Measurements from ENCODE around the gene NFIA.

NFIA gene

DNA sequence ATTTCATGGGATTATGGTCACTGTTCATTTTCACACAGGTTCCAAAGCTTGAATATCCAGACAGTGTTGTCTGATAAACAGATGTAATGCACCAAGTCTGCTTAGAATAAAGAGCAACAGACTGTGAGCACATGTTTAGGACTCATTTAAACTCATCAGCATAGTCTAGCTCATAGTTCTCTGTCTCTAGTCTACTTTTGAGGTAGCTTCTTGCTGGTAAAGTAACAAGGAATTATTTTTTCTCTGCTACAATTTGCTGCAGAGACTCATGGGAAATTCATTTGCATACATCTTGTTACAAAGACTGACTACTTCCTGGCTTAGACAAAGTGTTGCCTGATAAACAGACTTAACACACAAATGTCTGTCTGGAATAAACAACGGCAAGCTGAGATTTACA lies 187.2 kb downstream of the NFIA start:
- no peak overlapping the region for H3K27ac ChIP-seq (ENCODE audit: extremely low read depth, low read depth, low read length)
- no peak for TF ChIP-seq ZBTB48 (tag by site-specific recombination; IDR thresholded peaks at IDR 0.05)
- TF ChIP-seq, protein P1, sequence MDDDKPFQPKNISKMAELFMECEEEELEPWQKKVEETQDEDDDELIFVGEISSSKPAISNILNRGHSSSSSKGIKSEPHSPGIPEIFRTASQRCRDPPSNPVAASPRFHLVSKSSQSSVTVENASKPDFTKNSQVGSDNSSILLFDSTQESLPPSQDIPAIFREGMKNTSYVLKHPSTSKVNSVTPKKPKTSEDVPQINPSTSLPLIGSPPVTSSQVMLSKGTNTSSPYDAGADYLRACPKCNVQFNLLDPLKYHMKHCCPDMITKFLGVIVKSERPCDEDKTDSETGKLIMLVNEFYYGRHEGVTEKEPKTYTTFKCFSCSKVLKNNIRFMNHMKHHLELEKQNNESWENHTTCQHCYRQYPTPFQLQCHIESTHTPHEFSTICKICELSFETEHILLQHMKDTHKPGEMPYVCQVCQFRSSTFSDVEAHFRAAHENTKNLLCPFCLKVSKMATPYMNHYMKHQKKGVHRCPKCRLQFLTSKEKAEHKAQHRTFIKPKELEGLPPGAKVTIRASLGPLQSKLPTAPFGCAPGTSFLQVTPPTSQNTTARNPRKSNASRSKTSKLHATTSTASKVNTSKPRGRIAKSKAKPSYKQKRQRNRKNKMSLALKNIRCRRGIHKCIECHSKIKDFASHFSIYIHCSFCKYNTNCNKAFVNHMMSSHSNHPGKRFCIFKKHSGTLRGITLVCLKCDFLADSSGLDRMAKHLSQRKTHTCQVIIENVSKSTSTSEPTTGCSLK (tag by site-specific recombination; IDR thresholded peaks at IDR 0.05), result no peak
- TF ChIP-seq, protein P2, sequence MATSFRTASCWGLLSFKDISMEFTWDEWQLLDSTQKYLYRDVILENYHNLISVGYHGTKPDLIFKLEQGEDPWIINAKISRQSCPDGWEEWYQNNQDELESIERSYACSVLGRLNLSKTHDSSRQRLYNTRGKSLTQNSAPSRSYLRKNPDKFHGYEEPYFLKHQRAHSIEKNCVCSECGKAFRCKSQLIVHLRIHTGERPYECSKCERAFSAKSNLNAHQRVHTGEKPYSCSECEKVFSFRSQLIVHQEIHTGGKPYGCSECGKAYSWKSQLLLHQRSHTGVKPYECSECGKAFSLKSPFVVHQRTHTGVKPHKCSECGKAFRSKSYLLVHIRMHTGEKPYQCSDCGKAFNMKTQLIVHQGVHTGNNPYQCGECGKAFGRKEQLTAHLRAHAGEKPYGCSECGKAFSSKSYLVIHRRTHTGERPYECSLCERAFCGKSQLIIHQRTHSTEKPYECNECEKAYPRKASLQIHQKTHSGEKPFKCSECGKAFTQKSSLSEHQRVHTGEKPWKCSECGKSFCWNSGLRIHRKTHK (tag by site-specific recombination; IDR thresholded peaks at IDR 0.05), result no peak
- TF ChIP-seq, protein P3, sequence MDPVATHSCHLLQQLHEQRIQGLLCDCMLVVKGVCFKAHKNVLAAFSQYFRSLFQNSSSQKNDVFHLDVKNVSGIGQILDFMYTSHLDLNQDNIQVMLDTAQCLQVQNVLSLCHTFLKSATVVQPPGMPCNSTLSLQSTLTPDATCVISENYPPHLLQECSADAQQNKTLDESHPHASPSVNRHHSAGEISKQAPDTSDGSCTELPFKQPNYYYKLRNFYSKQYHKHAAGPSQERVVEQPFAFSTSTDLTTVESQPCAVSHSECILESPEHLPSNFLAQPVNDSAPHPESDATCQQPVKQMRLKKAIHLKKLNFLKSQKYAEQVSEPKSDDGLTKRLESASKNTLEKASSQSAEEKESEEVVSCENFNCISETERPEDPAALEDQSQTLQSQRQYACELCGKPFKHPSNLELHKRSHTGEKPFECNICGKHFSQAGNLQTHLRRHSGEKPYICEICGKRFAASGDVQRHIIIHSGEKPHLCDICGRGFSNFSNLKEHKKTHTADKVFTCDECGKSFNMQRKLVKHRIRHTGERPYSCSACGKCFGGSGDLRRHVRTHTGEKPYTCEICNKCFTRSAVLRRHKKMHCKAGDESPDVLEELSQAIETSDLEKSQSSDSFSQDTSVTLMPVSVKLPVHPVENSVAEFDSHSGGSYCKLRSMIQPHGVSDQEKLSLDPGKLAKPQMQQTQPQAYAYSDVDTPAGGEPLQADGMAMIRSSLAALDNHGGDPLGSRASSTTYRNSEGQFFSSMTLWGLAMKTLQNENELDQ (tag by site-specific recombination; IDR thresholded peaks at IDR 0.05; ENCODE audit: low read depth), result no peak
- TF ChIP-seq ZEB2 (tag by site-specific recombination; IDR thresholded peaks at IDR 0.05), result no peak
- no peak for TF ChIP-seq ZBTB7A (tag by site-specific recombination; IDR thresholded peaks at IDR 0.05; ENCODE audit: low read depth)
- TF ChIP-seq, protein P4, sequence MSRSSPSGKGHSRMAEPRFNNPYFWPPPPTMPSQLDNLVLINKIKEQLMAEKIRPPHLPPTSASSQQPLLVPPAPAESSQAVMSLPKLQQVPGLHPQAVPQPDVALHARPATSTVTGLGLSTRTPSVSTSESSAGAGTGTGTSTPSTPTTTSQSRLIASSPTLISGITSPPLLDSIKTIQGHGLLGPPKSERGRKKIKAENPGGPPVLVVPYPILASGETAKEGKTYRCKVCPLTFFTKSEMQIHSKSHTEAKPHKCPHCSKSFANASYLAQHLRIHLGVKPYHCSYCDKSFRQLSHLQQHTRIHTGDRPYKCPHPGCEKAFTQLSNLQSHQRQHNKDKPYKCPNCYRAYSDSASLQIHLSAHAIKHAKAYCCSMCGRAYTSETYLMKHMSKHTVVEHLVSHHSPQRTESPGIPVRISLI (tag by site-specific recombination; IDR thresholded peaks at IDR 0.05), result no peak
- TF ChIP-seq ZNF76 (tag by site-specific recombination; IDR thresholded peaks at IDR 0.05; ENCODE audit: borderline replicate concordance, low read depth), result no peak
- no peak for TF ChIP-seq ZBTB1 (tag by site-specific recombination; IDR thresholded peaks at IDR 0.05)
- TF ChIP-seq, protein P5, sequence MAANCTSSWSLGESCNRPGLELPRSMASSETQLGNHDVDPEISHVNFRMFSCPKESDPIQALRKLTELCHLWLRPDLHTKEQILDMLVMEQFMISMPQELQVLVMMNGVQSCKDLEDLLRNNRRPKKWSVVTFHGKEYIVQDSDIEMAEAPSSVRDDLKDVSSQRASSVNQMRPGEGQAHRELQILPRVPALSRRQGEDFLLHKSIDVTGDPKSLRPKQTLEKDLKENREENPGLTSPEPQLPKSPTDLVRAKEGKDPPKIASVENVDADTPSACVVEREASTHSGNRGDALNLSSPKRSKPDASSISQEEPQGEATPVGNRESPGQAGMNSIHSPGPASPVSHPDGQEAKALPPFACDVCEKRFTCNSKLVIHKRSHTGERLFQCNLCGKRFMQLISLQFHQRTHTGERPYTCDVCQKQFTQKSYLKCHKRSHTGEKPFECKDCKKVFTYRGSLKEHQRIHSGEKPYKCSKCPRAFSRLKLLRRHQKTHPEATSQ (tag by site-specific recombination; IDR thresholded peaks at IDR 0.05), result no peak
- no peak for TF ChIP-seq ZNF274 (IDR thresholded peaks at IDR 0.05; ENCODE audit: low read length)
- TF ChIP-seq ZNF274 (tag by site-specific recombination; IDR thresholded peaks at IDR 0.05; ENCODE audit: borderline replicate concordance), result no peak
- TF ChIP-seq, protein P6, sequence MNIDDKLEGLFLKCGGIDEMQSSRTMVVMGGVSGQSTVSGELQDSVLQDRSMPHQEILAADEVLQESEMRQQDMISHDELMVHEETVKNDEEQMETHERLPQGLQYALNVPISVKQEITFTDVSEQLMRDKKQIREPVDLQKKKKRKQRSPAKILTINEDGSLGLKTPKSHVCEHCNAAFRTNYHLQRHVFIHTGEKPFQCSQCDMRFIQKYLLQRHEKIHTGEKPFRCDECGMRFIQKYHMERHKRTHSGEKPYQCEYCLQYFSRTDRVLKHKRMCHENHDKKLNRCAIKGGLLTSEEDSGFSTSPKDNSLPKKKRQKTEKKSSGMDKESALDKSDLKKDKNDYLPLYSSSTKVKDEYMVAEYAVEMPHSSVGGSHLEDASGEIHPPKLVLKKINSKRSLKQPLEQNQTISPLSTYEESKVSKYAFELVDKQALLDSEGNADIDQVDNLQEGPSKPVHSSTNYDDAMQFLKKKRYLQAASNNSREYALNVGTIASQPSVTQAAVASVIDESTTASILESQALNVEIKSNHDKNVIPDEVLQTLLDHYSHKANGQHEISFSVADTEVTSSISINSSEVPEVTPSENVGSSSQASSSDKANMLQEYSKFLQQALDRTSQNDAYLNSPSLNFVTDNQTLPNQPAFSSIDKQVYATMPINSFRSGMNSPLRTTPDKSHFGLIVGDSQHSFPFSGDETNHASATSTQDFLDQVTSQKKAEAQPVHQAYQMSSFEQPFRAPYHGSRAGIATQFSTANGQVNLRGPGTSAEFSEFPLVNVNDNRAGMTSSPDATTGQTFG (tag by site-specific recombination; IDR thresholded peaks at IDR 0.05; ENCODE audit: borderline replicate concordance), result no peak
- no peak for TF ChIP-seq HOXC10 (CRISPR knock-in tag; IDR thresholded peaks at IDR 0.05)
- TF ChIP-seq ZNF596 (tag by site-specific recombination; IDR thresholded peaks at IDR 0.05), result no peak
- no peak for TF ChIP-seq HOXA7 (CRISPR knock-in tag; IDR thresholded peaks at IDR 0.05; ENCODE audit: borderline replicate concordance)
- TF ChIP-seq, protein P7, sequence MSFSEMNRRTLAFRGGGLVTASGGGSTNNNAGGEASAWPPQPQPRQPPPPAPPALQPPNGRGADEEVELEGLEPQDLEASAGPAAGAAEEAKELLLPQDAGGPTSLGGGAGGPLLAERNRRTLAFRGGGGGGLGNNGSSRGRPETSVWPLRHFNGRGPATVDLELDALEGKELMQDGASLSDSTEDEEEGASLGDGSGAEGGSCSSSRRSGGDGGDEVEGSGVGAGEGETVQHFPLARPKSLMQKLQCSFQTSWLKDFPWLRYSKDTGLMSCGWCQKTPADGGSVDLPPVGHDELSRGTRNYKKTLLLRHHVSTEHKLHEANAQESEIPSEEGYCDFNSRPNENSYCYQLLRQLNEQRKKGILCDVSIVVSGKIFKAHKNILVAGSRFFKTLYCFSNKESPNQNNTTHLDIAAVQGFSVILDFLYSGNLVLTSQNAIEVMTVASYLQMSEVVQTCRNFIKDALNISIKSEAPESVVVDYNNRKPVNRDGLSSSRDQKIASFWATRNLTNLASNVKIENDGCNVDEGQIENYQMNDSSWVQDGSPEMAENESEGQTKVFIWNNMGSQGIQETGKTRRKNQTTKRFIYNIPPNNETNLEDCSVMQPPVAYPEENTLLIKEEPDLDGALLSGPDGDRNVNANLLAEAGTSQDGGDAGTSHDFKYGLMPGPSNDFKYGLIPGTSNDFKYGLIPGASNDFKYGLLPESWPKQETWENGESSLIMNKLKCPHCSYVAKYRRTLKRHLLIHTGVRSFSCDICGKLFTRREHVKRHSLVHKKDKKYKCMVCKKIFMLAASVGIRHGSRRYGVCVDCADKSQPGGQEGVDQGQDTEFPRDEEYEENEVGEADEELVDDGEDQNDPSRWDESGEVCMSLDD (tag by site-specific recombination; IDR thresholded peaks at IDR 0.05), result no peak
- no peak overlapping the region for H3K4me3 ChIP-seq (ENCODE audit: low read depth, low read length)
- H3K4me1 ChIP-seq (ENCODE audit: control insufficient read depth, insufficient read depth, low read length), result peaks cover 8% of the 10 kb centered on the region
- no peaks in the 10 kb centered on the region for H3K9me3 ChIP-seq (ENCODE audit: control insufficient read depth, insufficient read depth, low read depth, low read length)
- no peaks in the 10 kb centered on the region for H3K36me3 ChIP-seq (ENCODE audit: control insufficient read depth in 2 of 2, insufficient read depth in 1 of 2, low read length in 2 of 2)
- POLR2A ChIA-PET, result no interaction called here
- CTCF ChIA-PET, result interaction anchor here (0.7 to 1.3 kb wide), 3 partner anchors 67 to 220 kb away, joined by 3 read pairs; no protein-coding TSS in a partner anchor

Measured in HEK293 (cell line).